MM.1S (cell line): Measurements from ENCODE around the gene C16orf92.

Source experiments
- CTCF ChIP-seq: fragments of 300-600 bp; sonication (generic); IDR thresholded peaks from 2 replicates; pipeline ENCODE4 v1.5.1; 2016; ENCODE audit warnings: antibody characterized with exemption, low read length, mixed read lengths
- EZH2 ChIP-seq: fragments of 300-600 bp; sonication (generic); optimal IDR thresholded peaks from 2 replicates; pipeline ENCODE3; 2017; ENCODE audit warnings: low read depth, mild to moderate bottlenecking, antibody characterized with exemption, low read length, mixed read lengths
- EZH2phosphoT487 ChIP-seq: fragments of 300-600 bp; sonication (generic); IDR thresholded peaks from 2 replicates; pipeline ENCODE4 v1.6.1; 2018; ENCODE audit warnings: antibody characterized with exemption, low read length

- TF ChIP-seq EZH2 (no peak), CTCF (no peak), EZH2phosphoT487 (no peak)
These were observed 34.5 kb upstream of the C16orf92 start for GRCh38 chr16:29988346-29989075.
